GM19035 (cell line): ENCODE data around the gene SUPV3L1.

Experiments used
- ATAC-seq: cut with Tn5 transposase; IDR thresholded peaks from one replicate; pipeline ENCODE4 v1.9.1; 2021; ENCODE audit not compliant: unreplicated experiment

The SUPV3L1 gene

DNA sequence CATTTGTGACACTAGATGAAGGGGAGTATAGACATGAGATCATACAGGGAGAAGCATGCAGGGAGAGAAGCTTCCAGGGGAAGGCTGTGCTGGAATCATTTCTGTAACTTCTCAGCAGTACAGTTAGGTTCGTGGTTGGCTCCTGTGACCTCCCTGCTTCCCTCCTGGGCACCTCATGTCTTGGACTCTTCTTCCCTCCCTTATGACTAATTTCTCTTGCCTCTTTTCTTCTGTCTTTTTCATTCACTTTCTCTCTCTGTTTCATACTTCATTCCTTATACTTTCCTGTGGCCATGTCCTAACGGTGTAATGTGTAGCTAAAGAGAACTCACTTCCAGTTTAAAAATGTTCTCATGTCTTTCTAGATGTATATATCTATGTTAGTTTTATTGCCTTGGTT lies 21.0 kb downstream of the SUPV3L1 start:
- no peak for ATAC-seq

DNA sequence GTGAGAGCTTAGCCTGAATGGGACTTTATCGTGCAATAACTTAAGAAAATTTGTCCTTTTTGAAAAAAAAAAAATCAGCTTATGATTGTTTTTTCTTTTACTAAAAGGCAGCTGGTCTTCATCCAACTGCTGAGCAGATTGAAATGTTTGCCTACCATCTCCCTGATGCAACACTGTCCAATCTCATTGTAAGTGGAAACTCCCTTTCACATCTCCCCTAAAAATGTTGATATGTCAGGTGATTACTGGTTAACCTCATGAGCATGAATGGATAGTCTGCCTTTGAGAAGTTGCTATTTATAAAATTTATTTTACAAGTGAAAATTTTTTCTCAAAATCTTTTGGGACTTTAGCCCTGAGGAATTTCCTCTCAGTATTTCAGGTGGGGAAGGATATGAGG lies 22.3 kb downstream of the SUPV3L1 start:
- ATAC-seq = no peak

DNA sequence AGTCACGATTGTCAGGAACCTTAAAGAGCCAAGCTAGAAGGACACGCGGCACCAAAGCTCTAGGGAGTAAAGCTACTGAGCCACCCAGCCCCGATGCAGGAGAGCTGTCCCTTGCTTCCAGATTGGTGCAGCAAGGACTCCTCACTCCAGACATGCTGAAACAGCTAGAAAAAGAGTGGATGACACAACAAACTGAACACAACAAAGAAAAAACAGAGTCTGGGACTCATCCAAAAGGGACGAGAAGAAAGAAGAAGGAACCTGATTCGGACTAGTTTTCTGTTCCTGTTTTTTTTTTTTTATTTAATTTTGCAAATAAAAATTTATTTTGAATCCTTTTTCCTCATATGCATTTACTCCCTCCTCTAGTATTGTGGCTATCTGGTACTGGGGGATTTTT lies 28.7 kb downstream of the SUPV3L1 start:
- no peak for ATAC-seq

GRCh38 chr10:69209787-69210484 lies 29.9 kb downstream of the SUPV3L1 start:
- ATAC-seq = no peak

- no peak for ATAC-seq
Observed at GRCh38 chr10:69211104-69211503, 31.1 kb downstream of the SUPV3L1 start.

GRCh38 chr10:69211524-69211923 lies 31.5 kb downstream of the SUPV3L1 start:
- ATAC-seq = no peak

DNA sequence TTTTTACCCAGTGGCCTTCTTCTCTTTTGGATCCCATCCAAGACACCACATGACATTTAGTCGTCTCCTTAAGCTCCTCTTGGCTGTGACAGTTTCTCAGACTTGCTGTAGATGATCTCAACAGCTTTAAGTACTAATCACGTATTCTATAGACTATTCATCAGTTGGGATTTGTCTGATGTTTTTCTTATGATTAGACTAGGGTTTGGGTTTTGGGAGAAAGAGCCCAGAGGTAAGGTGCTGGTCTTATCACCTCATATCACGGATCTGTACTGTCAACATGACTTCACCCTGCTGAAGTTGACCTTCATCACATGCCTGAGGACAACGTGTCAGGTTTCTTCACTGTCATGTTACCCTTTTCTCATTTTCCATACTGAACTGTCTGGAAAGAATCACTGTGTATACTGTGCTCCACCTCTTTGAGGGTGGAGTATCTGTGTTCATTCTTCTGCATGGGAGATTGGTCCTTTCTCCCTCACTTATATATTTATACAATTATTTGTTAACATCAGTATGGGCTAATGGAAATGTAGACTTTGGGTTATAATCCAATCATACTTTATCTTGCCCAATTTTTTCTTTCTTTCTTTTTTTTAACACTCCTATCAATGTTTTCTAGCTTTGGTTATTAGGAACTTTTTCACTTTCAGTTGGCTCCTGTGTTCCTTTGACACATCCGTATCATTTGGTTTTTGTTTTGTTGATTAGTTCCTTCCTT lies 33.7 kb downstream of the SUPV3L1 start:
- no peak for ATAC-seq

DNA sequence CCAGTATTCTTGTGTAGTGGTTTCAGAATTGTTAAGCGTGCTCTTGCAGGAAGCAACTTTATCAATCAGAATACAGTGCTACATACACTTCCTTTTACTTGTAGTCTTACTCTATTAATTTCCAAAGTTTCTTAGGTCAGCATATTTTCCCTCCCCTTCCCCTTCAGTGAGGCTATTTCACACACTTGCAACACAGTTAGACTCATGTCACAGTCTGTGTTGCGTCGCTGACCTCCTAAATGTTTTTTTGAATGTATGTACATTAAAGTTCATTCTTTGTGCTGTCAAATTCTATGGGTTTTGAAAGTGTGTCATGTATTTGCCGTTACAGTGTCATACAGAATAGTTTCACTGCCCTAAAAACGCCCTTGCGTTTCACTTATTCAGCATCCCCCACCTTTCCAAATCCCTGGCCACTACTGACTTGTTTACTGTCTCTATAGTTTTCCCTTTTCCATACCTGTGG lies 34.7 kb downstream of the SUPV3L1 start:
- no peak for ATAC-seq

DNA sequence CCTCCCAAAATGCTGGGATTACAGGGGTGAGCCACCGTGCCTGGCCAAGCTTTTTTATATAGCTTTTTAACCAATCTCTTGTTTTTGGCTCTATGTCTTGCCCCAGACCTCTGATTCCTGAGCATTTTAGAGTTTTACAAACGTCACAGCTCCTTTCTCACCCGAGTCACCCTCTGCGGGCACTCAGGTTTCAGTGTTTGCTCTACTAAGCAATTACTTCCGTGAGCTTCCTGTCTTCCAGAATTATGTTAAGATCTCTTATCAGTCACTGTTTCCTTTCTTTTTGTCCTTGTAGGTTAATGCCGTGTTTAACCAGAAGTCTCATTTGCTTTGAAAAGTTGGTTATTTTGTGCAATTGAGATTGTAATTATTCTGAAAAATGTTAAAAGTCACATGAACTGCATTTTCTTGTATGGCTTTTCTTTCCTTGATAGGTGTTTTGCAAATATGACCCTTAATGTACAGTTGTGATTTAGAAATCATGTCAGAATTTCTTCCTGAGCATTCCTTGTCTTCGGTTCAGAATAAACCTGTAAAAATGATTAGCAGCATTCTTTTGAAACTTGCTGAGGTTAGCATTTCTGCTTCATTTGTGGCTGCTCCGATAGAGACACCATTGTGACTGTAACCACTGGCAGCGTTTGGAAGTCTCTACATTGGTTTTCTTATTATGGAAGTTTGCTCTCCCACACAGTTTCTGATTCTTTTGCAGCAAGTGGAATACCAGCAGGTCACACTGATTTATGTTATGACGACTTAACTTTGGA lies 35.6 kb downstream of the SUPV3L1 start:
- ATAC-seq = no peak

- no peak for ATAC-seq
Observed at GRCh38 chr10:69216577-69217118, 36.6 kb downstream of the SUPV3L1 start.

DNA sequence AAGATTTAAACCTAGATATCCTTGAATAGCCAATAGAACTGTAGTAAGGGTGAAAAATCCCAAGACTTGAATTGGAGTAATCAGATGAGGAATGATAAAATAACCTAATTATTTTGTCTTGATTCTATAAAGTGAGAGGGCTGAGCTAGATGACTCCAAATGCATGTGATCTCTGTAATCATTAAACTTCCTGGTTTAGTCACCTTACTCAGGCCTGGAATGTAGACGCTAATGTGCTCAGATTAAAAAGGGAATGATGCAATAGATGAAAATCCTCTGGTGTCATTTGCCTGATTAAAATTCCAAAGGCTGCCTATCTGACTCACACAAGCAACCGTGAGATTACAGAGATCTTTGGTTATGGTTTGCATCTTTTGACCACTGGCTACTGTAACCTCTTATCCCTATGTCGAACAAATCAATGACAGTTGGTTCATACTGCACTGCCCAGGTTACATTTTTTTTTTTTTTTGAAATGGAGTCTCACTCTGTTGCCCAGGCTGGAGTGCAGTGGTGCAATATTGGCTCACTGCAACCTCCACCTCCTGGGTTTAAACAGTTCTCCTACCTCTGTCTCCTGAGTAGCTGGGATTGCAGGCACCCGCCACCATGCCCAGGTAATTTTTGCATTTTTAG lies 37.2 kb downstream of the SUPV3L1 start:
- ATAC-seq = no peak

GRCh38 chr10:69218831-69219230 lies 38.8 kb downstream of the SUPV3L1 start:
- ATAC-seq = no peak

- ATAC-seq = no peak
Observed at GRCh38 chr10:69220041-69220451, 40.0 kb downstream of the SUPV3L1 start, which contains the start of gene HKDC1. TSS of gene HKDC1 (plus strand) at chr10:69220332. CDS start at chr10:69220436, 104 bp downstream.

GRCh38 chr10:69220507-69220906 lies 40.5 kb downstream of the SUPV3L1 start:
- ATAC-seq = no peak

DNA sequence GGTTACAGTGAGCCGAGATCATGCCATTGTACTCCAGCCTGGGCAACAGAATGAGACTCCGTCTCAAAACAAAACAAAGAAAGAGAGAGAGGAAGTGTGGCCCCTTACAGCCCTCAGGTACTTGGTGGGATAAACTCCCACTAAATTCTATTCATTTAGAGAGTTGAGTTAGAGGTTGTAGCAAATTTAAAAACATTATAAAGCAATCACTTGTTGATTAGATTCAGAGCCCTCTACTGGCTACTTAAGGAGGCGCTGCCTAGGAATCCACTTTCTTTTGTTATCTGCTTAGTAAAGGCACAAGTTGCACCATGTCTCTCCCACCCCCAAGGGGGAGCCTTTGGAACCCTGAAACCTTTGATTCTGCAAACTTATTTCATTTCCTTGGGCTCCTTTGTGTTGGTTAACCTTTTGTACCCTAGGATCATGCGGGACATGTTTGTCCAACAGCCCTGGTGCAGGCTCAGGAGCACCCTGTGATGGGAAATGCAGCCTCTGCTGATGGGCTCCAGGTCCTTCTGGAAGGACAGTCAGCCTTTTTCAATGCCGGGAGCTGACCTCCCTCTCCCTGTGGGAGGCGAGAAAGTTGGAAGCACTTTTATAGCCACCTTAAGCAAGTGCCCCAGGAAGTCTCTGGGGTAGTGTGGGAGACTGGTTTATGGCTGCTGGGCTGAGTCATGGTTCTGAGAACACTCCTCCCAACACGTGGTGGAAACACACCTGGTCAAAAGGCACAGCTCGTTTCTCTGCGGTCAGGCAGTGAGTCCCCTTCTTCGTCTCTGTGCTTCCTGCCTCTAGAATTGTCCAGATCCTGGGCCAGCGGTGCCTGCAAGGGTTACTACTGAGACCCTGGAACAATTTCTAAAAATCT lies 42.4 kb downstream of the SUPV3L1 start:
- peak; percentile 96 for ATAC-seq

- ATAC-seq = peak; percentile 12
Observed at GRCh38 chr10:69223028-69223342, 43.0 kb downstream of the SUPV3L1 start.

- ATAC-seq = no peak
Observed at GRCh38 chr10:69224862-69225657, 45.0 kb downstream of the SUPV3L1 start.

- ATAC-seq = no peak
Observed at GRCh38 chr10:69225681-69226080, 45.6 kb downstream of the SUPV3L1 start.

DNA sequence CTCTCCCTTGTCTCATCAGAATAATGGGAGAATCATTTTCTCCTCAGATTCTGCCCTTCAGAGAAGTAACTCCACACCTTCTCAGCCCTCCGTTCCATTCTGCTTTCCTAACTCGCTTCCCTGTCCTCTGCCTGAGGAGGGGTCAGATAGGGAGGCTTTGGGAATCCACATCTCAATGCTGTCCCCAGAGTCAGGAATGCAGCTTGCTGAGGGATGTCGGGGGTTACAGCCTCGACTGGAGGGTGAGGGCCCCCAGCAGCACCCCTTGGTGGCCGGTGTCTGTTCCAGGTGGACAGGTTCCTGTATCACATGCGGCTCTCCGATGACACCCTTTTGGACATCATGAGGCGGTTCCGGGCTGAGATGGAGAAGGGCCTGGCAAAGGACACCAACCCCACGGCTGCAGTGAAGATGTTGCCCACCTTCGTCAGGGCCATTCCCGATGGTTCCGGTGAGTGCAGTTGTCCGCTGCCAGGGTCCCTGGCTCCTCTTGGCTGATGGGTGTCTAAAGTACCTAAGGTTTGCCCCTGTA lies 47.0 kb downstream of the SUPV3L1 start:
- no peak for ATAC-seq
